IPS DF 4.7 (cell line): Measurements from ENCODE around the gene PRDM1.
"Not testable (repeated sequence)": the region's sequence is repeated elsewhere in the genome, so short reads cannot be mapped to it uniquely, and the experiment has no call there.

Experiments used
- DNase-seq: peaks from one replicate; pipeline ENCODE4 v3.0.0-alpha.2; 2013; ENCODE audit warnings: low spot score; ENCODE audit errors: extremely low read depth

Gene PRDM1

DNA sequence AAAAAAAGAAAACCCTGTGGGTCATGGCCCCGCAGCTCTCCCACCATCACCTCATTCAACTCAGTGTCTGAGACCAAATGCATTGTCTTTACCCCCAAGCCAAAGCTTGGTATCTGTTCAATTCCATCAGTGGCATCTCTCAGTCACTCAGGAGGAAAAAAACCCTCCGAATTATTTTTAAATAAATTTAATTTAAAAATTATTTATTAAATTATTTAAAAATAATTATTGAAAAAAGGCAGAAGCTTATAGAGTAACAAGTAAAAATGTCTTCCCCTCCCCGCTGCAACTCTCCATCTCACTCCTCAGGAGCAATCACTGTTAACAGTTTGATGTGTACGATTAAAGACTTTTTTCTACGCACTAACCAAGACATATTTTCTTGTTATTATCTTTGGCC lies 50.7 kb downstream of the PRDM1 start:
- DNase-seq = no peak

DNA sequence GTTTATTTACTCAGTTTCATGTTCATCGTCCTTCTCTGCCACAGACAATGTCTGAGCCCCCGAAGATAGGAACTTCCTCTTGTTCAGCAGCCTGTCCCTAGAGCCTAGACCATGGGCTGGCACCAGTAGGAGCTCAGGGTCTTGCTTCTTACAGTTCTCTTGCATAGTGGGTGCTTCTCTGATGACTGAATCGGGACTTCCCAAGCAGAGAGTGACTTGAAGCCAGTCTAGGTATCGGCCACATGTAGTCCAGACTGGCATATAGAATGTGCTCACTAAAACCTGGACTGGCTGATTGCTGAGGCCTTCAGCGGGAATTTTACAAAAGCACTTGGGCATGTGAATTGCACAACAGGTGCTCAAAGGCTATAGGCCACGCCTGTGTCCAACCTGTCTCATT lies 52.0 kb downstream of the PRDM1 start:
- no peak for DNase-seq

DNA sequence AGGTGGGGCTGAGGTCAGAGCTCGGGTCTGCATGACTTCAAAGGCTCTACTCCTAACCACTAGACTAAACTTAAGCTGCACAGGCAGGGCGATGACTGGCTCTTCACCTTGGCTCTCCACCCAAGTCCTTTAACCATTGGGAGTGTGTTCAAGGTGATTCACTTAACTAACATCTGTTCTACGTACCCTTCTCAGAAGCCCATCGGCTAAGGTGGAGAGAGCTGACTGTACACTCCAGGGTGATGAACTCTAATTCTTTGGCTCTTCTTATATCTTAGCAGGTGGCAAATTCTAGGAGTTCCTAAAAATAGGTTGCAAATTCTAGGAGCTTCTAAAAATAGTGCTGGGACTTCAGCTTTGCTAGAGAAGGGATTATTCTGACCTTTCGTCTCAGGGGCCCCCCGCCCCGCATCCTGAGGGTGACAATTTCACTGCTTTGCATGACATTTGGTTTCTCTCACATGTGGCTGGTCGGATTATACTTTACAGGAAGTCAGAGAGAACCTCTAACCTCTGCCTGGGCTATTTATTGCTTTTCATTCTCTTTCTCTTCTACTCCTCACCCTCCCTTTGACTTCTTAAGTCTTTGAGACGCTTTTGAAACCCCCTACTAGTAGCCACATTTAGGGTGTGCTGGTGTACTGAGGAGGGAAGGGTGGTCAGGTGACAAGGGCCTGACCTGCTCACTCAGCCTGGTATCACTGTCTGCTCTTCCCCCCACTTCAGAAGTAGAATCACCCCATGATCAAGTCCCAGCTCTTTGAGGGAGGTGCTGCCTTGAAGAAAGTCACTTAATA lies 55.5 kb downstream of the PRDM1 start:
- no peak for DNase-seq

DNA sequence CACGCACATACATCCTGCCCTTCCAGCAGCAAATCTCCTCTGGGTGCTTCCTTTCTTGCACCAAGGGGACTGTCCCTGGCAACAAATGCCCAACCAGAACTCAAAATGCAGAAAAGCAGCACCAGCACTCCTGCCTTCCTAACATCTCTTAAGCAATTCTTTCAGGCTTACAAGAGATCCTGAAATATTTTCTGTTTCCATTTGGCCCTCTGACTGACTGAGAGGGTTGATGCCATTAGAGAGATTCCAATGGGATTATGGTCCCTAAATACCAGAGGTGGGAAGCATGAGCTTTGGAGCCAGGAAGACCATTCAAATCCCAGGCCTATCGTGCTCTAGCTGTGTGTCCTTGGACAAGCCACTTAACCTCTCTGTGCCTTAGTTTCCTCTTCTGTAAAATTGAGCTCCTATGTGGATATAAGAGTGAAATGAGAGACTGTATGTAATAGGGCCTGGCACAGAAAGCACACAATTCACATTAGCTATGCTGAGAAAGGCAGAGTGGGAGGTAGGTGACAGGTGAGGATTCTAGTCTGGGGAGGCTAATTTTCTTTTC lies 56.8 kb downstream of the PRDM1 start:
- no peak for DNase-seq

DNA sequence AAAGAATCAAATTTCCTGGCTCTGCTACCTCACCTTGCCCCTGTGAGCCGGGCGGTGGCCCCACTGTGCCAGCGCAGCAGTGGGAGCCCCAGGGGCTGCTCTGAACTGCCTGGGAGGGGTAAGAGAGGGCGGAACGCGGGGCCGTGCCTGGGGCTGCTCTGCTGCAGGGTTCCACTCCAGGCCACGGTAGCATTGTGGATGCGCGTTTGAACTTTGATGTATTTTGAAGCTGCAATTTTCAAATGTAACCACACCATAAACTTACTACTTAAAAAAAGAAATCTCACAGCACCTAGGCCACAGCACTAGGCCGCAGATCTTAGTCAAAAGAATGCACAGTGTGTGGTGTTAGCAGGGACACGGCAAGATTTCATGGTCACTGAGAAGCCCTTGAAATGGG lies 57.5 kb downstream of the PRDM1 start:
- DNase-seq = no peak

DNA sequence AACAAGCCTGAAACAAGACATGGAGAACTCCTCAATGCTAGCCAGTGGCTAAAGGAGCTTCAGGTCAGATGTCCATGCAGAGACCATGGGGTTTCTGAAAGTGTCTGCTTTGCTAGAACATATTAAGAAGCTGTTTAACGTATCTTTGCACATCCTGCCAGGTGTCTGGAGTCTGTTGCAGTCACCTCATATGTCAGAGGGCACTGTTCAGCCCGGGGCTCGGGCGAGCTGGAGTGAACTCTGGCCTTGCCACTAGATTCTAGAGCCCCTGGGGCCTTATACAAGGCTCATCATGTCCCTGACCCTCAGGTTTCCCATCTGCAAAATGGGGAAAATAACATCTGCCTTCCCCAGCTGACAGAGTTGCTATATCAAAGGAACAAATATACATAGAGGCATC lies 59.0 kb downstream of the PRDM1 start:
- DNase-seq = no peak

DNA sequence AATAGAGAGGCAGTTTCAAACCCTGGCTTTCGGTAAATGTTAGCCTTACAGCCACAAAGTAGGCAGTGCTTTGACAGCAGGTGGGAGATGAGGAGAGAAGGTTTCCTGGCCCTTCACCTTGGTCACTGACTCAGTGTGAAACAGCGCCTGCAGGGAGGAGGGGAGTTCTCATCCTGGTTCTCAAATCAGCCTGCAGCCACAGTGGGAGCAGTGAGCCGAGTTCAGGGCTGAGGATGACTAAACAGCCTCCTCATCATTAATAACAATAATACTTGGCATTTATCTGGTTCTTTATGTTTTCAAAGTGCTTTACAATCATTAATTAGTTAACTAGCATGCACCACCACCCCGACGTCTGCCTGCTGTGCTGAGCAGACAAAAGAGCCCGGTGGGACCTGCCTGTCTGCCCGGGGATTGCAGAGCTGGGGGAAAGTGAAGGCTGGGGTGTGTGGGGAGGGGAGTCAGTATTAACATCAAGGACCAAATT lies 59.6 kb downstream of the PRDM1 start:
- no peak for DNase-seq

DNA sequence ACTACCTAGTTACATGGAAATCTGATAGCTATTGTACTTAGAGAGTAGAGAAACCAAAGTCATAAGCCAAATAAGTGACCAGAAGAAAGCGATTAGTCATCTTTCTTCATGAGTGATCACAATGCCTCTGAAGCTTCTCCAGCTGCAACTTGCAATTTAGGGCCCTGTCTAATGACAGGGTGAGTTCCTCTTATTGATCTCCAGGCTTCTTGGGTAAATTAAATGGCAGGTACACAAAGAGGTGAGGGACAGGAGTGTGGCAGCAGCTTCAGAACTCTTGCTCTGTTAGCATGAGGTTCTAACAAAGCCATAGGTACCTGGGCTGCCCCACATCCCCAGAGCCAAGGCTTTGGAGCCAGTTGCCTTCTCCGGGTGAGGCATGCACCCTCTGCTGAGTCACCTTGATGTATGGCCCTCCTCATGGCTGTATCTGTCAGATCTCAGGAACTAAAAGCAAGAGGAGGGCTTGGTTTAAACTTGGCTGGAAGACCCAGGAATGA lies 60.8 kb downstream of the PRDM1 start:
- no peak for DNase-seq

DNA sequence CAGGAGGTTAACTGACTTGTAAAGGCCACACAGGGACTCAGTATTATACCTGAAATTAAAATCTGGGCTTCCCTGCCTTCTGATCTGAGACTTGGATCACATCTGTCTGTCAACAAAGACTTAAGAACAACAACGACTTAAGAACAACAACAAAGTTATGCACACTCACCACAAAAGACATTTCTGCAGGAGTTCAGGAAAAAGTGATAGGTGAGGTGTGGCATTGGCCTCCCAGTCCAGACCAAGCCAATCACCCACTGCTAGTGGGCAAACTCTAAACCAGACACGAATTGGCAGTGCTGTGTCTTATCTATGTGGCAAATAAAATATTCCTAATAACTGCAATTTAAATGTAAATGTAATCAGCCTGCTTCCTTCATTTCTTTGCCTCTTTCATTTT lies 61.3 kb downstream of the PRDM1 start:
- DNase-seq = no peak

DNA sequence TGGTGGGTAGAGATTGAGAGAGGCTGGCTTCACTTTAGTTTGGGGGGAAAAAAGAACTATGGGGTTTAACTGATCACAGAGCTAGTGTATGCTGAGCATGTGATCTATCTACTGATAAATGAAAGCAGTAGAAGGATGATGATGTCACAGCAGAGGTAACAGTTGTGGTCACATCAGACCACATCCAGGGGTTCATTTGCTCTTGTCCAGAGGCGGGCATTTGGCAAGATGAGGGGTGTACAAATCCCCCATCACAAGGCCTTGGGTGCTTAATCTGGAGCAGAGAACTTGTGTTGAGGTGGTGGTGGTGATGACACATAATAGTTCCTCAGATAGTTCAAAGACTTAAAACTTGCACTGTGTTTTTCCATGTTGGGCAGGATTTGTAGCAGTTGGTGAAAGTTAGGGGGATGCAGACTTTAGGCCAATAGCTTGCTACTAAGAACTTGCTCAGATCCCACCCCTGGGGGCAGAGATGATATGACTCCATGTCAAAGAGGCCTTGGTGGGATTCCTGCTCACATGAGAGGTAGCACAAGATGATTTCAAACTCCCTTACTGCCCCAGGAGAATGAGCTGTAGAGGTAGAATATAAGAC lies 63.4 kb downstream of the PRDM1 start:
- DNase-seq = no peak

DNA sequence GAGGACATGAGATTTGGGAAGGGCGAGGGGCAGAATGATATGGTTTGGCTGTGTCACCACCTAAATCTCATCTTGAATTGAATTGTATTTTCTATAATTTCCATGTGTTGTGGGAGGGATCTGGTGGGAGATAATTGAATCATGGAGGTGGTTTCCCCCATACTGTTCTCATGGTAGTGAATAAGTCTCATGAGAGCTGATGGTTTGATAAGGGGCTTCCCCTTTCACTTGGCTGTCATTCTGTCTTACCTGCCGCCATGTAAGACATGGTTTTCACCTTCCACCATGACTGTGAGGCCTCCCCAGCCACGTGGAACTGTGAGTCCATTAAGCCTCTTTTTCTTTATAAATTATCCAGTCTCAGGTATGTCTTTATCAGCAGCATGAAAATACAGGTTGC lies 66.3 kb downstream of the PRDM1 start:
- not testable (repeated sequence) for DNase-seq

DNA sequence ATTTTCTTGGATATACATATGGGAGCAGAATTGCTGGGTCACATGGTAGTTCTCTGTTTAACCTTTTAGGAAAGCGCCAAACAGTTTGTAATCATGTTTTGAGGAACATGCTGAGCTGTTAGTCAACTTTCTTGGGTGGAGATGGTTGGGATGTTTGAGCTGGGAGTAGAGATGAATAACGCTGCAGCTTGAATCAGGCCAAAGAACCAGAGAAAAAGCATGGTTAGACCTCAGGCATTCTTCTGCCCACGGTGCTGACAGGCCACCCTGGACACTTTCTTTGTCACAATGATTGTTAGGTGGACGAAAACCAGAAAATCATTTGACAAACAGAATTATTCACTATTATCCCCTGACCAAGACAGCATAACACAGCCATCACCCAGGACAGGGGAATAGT lies 66.8 kb downstream of the PRDM1 start:
- no peak for DNase-seq

DNA sequence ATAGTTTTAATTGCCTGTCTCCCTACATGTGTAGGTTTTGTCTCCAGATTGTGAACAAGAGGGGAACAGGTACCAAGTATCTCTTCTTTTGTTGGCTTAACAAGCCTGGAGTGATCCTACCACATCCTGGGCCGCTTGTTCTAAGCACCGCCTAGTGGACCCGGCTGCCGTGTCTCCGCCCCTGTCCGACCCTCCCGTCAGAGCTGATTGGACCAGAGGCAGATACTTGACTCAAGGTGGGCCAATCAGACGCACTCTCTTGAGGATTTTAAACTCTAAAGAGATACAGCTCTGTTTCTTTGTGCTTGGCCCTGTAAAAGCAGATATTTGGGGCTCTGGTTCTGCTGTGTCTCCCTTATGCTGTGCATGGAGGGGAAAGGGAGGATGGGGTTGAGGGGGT lies 68.2 kb downstream of the PRDM1 start:
- no peak for DNase-seq

DNA sequence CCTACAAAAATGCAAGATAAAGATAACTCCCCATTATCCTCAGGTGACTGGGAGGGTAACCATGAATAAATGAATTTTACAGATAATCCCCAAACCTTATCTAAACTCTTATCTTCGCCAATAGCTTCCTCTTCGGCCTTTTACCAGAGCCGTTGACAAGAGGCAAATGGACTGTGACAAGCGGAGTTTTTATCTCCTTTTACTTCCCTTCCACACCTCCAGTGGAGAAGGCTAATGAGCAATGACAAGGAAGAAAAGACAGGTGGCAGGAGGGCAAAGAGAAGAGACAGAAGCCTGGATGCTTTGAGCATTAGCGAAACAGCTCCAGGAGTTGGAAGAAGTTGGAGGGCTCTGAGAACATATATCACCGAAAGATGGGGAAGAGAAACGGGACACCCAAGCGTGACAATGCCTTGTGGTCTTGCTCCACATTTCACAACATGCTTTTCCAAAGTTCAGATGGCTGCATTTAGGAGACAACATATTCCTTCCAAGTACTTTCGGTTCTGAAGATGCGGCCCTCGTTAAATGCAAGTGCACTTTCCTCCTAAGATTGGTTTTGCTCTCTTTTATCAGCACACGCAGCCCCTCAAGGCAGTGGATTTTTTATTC lies 69.2 kb downstream of the PRDM1 start:
- DNase-seq = no peak

DNA sequence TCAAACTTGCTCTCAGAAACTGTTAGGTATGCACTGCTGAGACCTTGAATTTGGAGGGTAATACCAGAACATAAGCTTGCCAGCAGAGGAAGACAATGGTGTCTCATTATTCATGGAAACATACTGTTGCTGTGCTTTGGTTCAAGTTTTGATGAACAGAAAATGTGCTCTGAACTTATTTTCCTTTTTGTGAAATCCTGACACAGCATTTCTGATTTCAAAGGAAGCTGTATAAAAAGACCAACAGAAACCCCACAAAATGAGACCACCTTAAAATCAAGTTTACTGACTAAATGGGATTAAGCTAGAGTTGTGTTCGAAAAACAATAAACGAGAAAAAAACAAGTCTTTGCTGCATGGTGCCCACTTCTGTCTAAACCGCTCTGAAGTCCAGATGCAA lies 70.3 kb downstream of the PRDM1 start:
- DNase-seq = no peak

DNA sequence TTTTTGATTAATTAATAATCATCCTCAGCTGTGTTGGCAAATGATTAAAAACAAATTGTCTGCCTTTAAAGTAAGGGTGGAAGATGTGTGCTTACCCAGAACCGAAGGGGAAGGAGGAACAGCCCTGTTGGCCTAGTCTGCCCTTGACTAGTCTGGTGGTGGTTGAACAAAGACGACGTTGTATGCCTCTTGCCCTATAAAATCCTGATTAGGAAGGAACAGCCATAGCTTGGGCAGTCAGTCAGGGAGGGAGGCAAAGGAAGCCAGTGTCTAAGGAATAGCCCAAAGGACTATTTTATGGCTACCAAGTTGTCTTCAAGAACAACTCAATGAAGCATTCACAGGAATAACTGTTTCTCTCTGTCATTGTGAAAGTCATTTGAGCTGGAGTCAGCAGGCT lies 70.7 kb downstream of the PRDM1 start:
- DNase-seq = no peak

DNA sequence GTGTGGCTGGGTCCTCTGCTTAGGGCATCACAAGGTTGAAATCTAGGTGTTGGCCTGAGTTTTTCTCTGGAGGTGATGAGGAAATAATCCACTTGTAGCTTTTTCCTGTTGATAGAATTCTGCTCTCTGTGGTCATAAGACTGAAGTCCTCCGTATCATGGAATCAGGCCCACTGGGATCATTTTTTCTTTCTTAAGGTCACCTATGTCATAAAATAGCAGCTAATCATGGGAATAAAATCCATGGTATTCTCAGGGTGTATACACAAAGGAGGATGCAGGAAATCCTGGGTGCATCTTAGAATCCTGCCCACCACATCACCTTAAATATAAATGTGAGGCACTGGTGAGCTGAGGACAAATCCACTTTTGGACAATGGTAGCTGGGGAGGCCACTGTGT lies 72.7 kb downstream of the PRDM1 start:
- no peak for DNase-seq
